Heart right ventricle (tissue), 16 donors: ENCODE results near the gene TTN. TPM values are rescaled to one million over a fixed set of nuclear protein-coding genes. Genes with fewer than 3 reads are reported as not detected.

Source experiments
- ATAC-seq, 8 donors: fragments of 200-7000 bp; cut with Tn5 transposase; one replicate each; pipeline ENCODE4 v1.9.1; 2020; ENCODE audit warnings: mild to moderate bottlenecking in 8 of 8, moderate library complexity in 8 of 8, moderate number of reproducible peaks in 1 of 8
- DNase-seq, 2 donors: peaks; one replicate each; pipeline ENCODE4 v3.0.0-alpha.2; 2020
- H3K27ac ChIP-seq, 10 donors: fragments of 200-600 bp; sonication (generic) in 2 of 10; one replicate each; pipeline versions ENCODE4 v1.5.0 to v1.8.0; 2020 to 2022; ENCODE audit warnings: mild to moderate bottlenecking in 3 of 10
- H3K27me3 ChIP-seq, 7 donors: fragments of 200-600 bp; one replicate each; pipeline ENCODE4 v1.8.0; 2021 to 2022; ENCODE audit warnings: mild to moderate bottlenecking in 2 of 7
- H3K36me3 ChIP-seq, 9 donors: fragments of 200-600 bp; sonication (generic) in 1 of 9; one replicate each; pipeline versions ENCODE4 v1.5.0 to v1.8.0; 2020 to 2022; ENCODE audit warnings: mild to moderate bottlenecking in 2 of 9
- H3K4me1 ChIP-seq, 9 donors: fragments of 200-600 bp; sonication (generic) in 1 of 9; one replicate each; pipeline versions ENCODE4 v1.5.0 to v1.8.0; 2020 to 2022; ENCODE audit warnings: mild to moderate bottlenecking in 4 of 9
- H3K4me3 ChIP-seq, 10 donors: fragments of 200-600 bp; sonication (generic) in 2 of 10; one replicate each; pipeline versions ENCODE4 v1.5.0 to v1.8.0; 2020 to 2022; ENCODE audit warnings: mild to moderate bottlenecking in 7 of 10, moderate library complexity in 2 of 10
- H3K9me3 ChIP-seq, 11 donors: fragments of 200-600 bp in 10 of 11; sonication (generic) in 2 of 11; one replicate each; pipeline versions ENCODE4 v1.5.0 to v1.8.0; 2013 to 2022; ENCODE audit warnings: mild to moderate bottlenecking in 2 of 11, control low read depth in 1 of 11, moderate library complexity in 1 of 11
- CTCF ChIP-seq, 9 donors: fragments of 200-600 bp; sonication (generic) in 2 of 9; IDR thresholded peaks; one replicate each; pipeline versions ENCODE4 v1.5.0 to v1.8.0; 2021 to 2022; ENCODE audit warnings: antibody characterized with exemption in 9 of 9, mild to moderate bottlenecking in 5 of 9, moderate library complexity in 1 of 9
- WGBS, 2 donors: extraction: QIAGEN DNeasy Blood & Tissue Kit; methylation state at CpG; one replicate each; pipeline ENCODE4 v1.1.7; 2013; ENCODE audit warnings: inconsistent platforms in 1 of 2; 5-methylcytosine and 5-hydroxymethylcytosine counted together
- intact Hi-C, 10 donors: fragments of 100-400 bp; cut with DNase I; formaldehyde crosslinking; loops; one replicate each; pipeline versions ENCODE4 v1.11.1 to v1.14.2; 2022
- polyA plus RNA-seq, 2 donors: library from polyadenylated mRNA; stranded (reverse); fragments of 200-250 nt; gene quantifications; one replicate each; pipeline ENCODE4 v1.2.3, GENCODE V29; 2013
- total RNA-seq, 10 donors: library from RNA; stranded (reverse); fragmentation: NEBNext Ultra II Directional in 3 of 10; extraction: Animal tissue kit (Norgen Biotek cat#: 25700) in 3 of 10; gene quantifications; one replicate each; pipeline versions ENCODE4 v1.2.1 to v1.2.4, GENCODE V29; 2021 to 2023
- donor health status: Arrhythmogenic right ventricular cardiomyopathy.
- donor health status: ischemic (EF 13 %, LVEDD 7.1; RV severe dilation, severe dysfunction).
- donor health status: healthy with polysubstance abuse.
- donor health status: DM: no; HTN: yes; CAD: no.
- donor health status: DM: no; HTN: no; CAD: no.
- donor health status: ischemic (EF 25% LVEDD 6.9; RV normal size, moderate dysfunction).
- donor health status: ischemic (EF 25% LVEDD 5.7; RV mildly dilated, moderate dysfunction).
- donor health status: healthy.
- donor health status: DM: yes; HTN: yes; CAD: no.
- donor health status: Ischemic cardiomyopathy.
- donor health status: ischemic (EF 35%, LVEDD 5.7; RV mildly dilated, moderate dysfunction).
- donor health status: nonischemic (EF 11% LVEDD 7.7; RV severe dilation, severe dysfunction).
- donor health status: DM: yes; HTN: yes; CAD: no.
- donor health status: PGD.
- donor health status: ischemic (EF 29% LVEDD 5.4; RV normal size, mild dysfunction).
- donor health status: nonischemic (EF 23%, LVEDD 6.1; RV moderate dilation, normal function).

TTN gene
- total and polyA plus RNA-seq, 12 donors, result 65.7 to 4,921 (median 3,636) TPM

- Histone ChIP-seq H3K27me3 (no peaks in the 10 kb centered on the region), H3K27ac (no peak overlapping the region), H3K4me1 (peaks cover 0 to 47% (median 0%) of the 10 kb centered on the region in 9 donors), H3K9me3 (no peaks in the 10 kb centered on the region), H3K4me3 (no peak overlapping the region), H3K36me3 (peaks cover 0 to 100% (median 80%) of the 10 kb centered on the region in 9 donors)
- intact Hi-C loops, result no loop called here
- TF ChIP-seq CTCF (IDR thresholded peaks at IDR 0.05), result no peak
- ATAC-seq (no peak), DNase-seq (no peak)
Observed at GRCh38 chr2:178602901-178603300, 204.3 kb downstream of the TTN start.

GRCh38 chr2:178592655-178593054 is 214.6 kb downstream of the TTN start:
- Histone ChIP-seq H3K36me3 (peaks cover 0 to 100% (median 66%) of the 10 kb centered on the region in 9 donors), H3K4me1 (peaks cover 0 to 28% (median 0%) of the 10 kb centered on the region in 9 donors), H3K27ac (no peak overlapping the region), H3K4me3 (no peak overlapping the region), H3K9me3 (no peaks in the 10 kb centered on the region), H3K27me3 (no peaks in the 10 kb centered on the region)
- WGBS, 2 donors, result 82 to 86% methylated on average over 6 of the region's 6 CpGs
- ATAC-seq (no peak), DNase-seq (no peak)
- TF ChIP-seq CTCF (IDR thresholded peaks at IDR 0.05), result no peak
- intact Hi-C loops, result no loop called here

GRCh38 chr2:178589335-178589734 is 217.9 kb downstream of the TTN start:
- Histone ChIP-seq H3K4me3 (no peak overlapping the region), H3K36me3 (peaks cover 0 to 100% (median 76%) of the 10 kb centered on the region in 9 donors), H3K9me3 (no peaks in the 10 kb centered on the region), H3K27me3 (no peaks in the 10 kb centered on the region), H3K4me1 (peaks cover 0 to 50% (median 0%) of the 10 kb centered on the region in 9 donors), H3K27ac (no peak overlapping the region)
- ATAC-seq, result peak in 3 of 8 donors; percentile 5 to 11 (median 8)
- DNase-seq, result no peak
- intact Hi-C loops, result no loop called here
- no peak for TF ChIP-seq CTCF (IDR thresholded peaks at IDR 0.05)
- WGBS, 2 donors, result 57 to 72% methylated on average over 2 of the region's 2 CpGs

- TF ChIP-seq CTCF (IDR thresholded peaks at IDR 0.05), result no peak
- Histone ChIP-seq H3K9me3 (no peaks in the 10 kb centered on the region), H3K36me3 (peaks cover 0 to 100% (median 68%) of the 10 kb centered on the region in 9 donors), H3K4me1 (peaks cover 0 to 53% (median 0%) of the 10 kb centered on the region in 9 donors), H3K27ac (no peak overlapping the region), H3K4me3 (no peak overlapping the region), H3K27me3 (no peaks in the 10 kb centered on the region)
- intact Hi-C loops, result no loop called here
- ATAC-seq, result peak in 1 of 8 donors; percentile 13
- DNase-seq, result no peak
- WGBS, 2 donors, result 78 to 79% methylated on average over 10 of the region's 10 CpGs
Observed at GRCh38 chr2:178584666-178585065, 222.6 kb downstream of the TTN start.
